ENCODE data around the gene GNPTG.

GNPTG gene

DNA sequence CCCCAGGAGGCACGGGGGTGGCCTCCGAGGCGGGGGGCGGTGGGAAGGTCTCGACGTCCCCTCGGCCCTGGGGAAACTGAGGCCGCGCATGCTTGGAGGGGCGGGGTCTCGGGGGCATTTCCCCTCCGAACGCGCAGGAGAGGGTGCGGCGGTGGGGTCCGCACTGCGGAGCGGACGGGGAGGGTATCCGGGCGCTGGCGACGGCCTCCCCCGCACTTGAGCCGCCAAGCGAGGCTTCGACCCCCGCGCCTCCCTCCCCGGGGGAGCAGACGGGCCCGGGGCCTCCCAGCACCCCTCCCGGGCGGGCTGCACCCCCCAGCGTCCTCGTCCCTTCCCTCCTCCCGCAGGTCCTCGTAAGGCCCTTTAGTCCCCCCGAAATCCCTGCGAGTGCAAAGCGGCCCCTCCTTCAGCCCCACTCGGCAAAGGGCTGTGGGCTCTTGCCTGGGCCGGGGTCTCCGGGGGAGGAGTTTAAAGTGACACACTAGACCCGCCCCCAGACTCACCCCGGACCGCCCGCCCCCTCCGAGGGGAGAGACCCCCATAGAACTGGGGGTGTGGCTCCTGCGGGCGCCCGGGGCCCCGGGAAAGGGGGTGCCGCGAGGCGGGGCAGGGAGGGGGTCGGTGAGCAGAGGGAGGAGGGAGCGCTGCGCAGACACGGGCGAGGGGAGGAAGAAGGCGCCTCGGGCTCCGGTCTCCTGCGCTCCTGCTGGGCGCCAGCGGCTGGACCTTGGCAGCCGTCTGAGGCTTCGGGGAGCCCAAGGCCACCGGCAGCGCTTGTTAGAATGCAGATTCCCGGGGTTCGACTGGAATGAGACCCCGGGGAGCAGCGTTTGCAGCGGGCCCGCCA is 17.7 kb upstream of the GNPTG start:
- no peaks in the 10 kb centered on the region for H3K36me3 Mint-ChIP-seq
- H3K4me1 Mint-ChIP-seq = peaks cover 6% of the 10 kb centered on the region
- no peaks in the 10 kb centered on the region for H3K9me3 Mint-ChIP-seq
- no peak overlapping the region for H3K27ac Mint-ChIP-seq
- DNase-seq (ENCODE audit: low spot score in 2 of 2) (peak in 1 of 2 donors; percentile 42), ATAC-seq (ENCODE audit: low read depth) (no peak)
- H3K27me3 Mint-ChIP-seq = no peaks in the 10 kb centered on the region
- peak overlapping the region; percentile 71 for H3K4me3 Mint-ChIP-seq

DNA sequence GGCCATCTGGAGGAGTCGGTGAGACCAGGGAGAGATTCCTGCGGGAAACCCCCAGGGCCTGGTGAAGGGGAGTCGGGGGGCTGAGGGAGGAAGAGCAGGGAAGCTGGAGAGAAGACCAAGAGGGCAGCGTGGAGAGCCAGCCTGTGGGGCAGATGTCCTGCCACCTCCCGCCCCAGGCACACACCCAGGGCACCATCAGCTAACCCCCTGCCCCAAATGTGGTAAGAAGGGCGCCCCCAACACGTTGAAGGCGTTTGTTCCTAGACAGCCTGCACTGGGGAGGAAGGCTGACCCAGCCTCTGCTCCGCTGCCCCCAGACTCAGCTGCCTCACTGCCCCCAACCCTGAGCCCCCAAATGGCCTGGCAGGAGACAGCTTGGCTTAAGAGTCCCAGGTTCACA is 17.0 kb upstream of the GNPTG start:
- H3K27me3 Mint-ChIP-seq = no peaks in the 10 kb centered on the region

DNA sequence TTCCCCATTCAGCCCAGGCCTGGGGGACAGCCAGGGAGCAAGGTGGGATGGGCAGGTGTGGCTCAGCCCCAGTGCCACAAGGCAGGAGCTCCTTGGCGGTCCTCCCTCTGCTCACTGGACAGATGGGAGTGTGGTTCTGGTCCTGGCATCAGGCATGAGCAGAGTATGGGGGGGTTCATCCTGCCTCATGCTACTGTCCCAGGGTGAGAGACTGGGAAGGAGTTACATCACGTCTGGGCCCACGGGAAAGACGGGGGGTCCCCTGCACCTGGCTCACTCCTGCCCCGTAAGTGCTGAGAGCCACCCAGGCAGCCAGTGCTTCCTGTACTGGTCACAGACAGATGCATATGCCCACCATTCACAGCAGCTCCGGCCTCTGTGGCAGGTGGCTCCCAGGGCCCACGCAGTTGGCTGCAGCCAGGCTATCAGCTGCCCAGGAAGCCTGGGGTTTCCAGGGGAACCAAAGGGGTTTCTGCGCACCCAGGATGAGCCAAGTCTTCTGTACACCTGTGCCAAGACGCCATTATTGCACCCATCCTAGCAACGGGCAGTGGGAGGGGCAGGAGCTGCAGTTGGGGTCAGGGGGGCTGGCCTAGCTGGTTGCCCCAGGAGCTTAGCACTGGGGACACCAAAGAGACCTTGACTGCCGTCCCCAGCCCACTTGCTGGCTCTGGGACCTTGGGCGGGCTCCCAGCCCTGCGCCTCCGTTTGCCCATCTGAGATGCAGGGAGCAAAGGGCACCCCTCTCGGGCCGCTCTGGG is 16.3 kb upstream of the GNPTG start:
- peak; percentile 4 for ATAC-seq (ENCODE audit: low read depth)
- peak in 1 of 2 donors; percentile 35 for DNase-seq (ENCODE audit: low spot score in 2 of 2)
- Mint-ChIP-seq H3K27me3 (no peaks in the 10 kb centered on the region), H3K9me3 (no peaks in the 10 kb centered on the region), H3K4me3 (peak overlapping the region; percentile 71), H3K27ac (peak overlapping the region; percentile 41), H3K4me1 (peaks cover 6% of the 10 kb centered on the region), H3K36me3 (no peaks in the 10 kb centered on the region)

More for the DNA sequence above, 17.0 kb upstream of the GNPTG start:
- peak overlapping the region; percentile 41 for H3K27ac Mint-ChIP-seq
- H3K9me3 Mint-ChIP-seq = no peaks in the 10 kb centered on the region
- ATAC-seq (ENCODE audit: low read depth) (no peak), DNase-seq (ENCODE audit: low spot score in 2 of 2) (peak in 1 of 2 donors; percentile 44)
- peak overlapping the region; percentile 71 for H3K4me3 Mint-ChIP-seq
- H3K4me1 Mint-ChIP-seq = peaks cover 6% of the 10 kb centered on the region
- no peaks in the 10 kb centered on the region for H3K36me3 Mint-ChIP-seq

DNA sequence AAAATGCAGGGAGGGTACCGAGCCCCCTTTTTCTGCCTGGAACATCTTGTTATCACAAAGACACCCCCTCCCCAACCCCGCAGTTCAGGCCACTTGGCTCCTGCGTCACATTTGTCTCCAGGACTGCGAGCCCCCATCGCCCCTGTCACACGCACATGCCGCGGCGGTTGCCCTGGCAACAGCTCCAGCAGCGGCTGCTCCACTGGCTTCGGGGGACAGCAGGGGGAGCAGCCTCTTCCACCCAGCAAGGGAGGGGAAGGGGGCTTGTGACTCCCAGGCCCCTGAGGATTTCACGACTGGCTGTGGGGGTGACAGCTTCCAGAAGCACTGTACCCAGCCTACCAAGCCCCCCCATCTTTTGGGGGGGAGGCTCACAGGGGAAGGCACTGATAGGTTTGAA is 15.7 kb upstream of the GNPTG start:
- H3K9me3 Mint-ChIP-seq = no peaks in the 10 kb centered on the region
- DNase-seq (ENCODE audit: low spot score in 2 of 2) (peak in 1 of 2 donors; percentile 33), ATAC-seq (ENCODE audit: low read depth) (no peak)
- peaks cover 8% of the 10 kb centered on the region for H3K4me1 Mint-ChIP-seq
- no peaks in the 10 kb centered on the region for H3K27me3 Mint-ChIP-seq
- no peak overlapping the region for H3K27ac Mint-ChIP-seq
- peak overlapping the region; percentile 11 for H3K4me3 Mint-ChIP-seq
- no peaks in the 10 kb centered on the region for H3K36me3 Mint-ChIP-seq

DNA sequence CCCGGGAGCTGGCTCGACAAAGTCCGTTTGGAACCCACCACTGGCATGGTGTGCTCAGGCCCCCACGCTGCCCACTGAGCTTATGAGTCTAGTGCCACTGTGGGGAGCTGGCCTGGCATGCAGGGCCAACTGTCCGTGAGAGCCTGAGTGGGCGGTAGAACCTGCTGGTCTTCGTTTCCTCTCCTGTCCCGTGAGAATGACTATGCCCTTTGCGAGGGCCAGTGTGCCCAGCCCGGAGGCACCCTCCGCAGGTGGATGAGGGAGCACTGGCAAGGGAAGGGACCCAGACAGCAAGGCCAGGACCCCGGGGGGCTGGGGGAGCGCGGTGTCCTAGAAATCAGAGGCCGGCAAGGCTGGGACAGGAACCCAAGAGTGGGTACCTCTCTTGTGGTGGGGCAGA is 15.1 kb upstream of the GNPTG start:
- peaks cover 8% of the 10 kb centered on the region for H3K4me1 Mint-ChIP-seq
- ATAC-seq (ENCODE audit: low read depth) (no peak), DNase-seq (ENCODE audit: low spot score in 2 of 2) (peak in 1 of 2 donors; percentile 22)
- peak overlapping the region; percentile 14 for H3K27ac Mint-ChIP-seq
- no peak overlapping the region for H3K4me3 Mint-ChIP-seq
- no peaks in the 10 kb centered on the region for H3K9me3 Mint-ChIP-seq
- H3K27me3 Mint-ChIP-seq = no peaks in the 10 kb centered on the region
- no peaks in the 10 kb centered on the region for H3K36me3 Mint-ChIP-seq

DNA sequence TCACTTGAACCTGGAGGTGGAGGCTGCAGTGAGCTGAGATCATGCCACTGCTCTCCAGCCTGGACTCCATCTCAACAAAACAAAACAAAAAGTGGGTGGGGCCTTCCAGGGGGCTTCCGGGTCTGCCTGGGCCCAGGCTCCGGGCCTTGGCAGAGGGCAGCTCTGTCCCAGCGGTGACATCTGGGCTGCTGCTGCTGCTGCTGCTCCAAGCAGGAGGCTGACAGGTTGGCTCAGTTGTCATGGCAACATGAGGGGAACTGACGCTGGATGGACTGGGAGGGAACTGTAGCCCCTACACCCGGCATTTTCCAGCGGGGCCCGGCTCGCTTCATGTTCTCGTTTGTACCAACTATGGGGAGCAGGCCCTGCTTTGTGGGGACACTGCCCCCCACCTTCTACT is 14.2 kb upstream of the GNPTG start:
- H3K36me3 Mint-ChIP-seq = no peaks in the 10 kb centered on the region
- ATAC-seq (ENCODE audit: low read depth) (no peak), DNase-seq (ENCODE audit: low spot score in 2 of 2) (peak in 1 of 2 donors; percentile 20)
- H3K27ac Mint-ChIP-seq = no peak overlapping the region
- H3K4me1 Mint-ChIP-seq = peaks cover 11% of the 10 kb centered on the region
- no peak overlapping the region for H3K4me3 Mint-ChIP-seq
- no peaks in the 10 kb centered on the region for H3K27me3 Mint-ChIP-seq
- no peaks in the 10 kb centered on the region for H3K9me3 Mint-ChIP-seq

DNA sequence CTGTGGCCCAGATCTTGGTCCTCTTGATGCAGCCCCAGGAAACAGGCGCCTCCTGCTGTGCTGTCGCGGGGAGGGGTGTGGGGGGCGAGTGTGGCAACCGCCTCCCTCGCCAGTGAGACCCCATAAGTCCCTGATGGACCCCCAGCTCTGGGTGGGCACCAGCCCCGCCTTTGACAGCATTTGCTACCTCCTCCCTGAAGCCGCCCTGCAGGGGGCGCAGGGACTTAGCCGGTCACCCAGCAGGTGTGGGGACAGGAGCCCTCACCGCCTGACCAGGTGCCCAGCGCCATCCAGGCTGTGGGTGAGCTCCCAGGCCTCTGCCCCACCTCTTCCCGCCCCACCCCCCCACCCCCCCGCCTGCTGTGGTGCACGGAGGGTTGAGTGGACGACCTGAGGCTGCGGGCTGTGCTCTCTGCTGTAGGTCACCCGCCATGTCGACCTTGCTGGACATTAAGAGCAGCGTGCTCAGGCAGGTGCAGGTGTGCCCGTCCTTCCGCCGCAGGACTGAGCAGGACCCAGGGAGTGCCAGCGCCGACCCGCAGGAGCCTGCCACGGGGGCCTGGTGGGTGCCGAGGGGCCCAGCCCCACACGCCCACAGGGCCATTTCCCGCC is 13.5 kb upstream of the GNPTG start:
- peaks cover 2% of the 10 kb centered on the region for H3K36me3 Mint-ChIP-seq
- H3K27ac Mint-ChIP-seq = no peak overlapping the region
- ATAC-seq (ENCODE audit: low read depth) (no peak), DNase-seq (ENCODE audit: low spot score in 2 of 2) (peak in 1 of 2 donors; percentile 50)
- H3K27me3 Mint-ChIP-seq = no peaks in the 10 kb centered on the region
- H3K4me1 Mint-ChIP-seq = peaks cover 18% of the 10 kb centered on the region
- H3K4me3 Mint-ChIP-seq = no peak overlapping the region
- no peaks in the 10 kb centered on the region for H3K9me3 Mint-ChIP-seq

DNA sequence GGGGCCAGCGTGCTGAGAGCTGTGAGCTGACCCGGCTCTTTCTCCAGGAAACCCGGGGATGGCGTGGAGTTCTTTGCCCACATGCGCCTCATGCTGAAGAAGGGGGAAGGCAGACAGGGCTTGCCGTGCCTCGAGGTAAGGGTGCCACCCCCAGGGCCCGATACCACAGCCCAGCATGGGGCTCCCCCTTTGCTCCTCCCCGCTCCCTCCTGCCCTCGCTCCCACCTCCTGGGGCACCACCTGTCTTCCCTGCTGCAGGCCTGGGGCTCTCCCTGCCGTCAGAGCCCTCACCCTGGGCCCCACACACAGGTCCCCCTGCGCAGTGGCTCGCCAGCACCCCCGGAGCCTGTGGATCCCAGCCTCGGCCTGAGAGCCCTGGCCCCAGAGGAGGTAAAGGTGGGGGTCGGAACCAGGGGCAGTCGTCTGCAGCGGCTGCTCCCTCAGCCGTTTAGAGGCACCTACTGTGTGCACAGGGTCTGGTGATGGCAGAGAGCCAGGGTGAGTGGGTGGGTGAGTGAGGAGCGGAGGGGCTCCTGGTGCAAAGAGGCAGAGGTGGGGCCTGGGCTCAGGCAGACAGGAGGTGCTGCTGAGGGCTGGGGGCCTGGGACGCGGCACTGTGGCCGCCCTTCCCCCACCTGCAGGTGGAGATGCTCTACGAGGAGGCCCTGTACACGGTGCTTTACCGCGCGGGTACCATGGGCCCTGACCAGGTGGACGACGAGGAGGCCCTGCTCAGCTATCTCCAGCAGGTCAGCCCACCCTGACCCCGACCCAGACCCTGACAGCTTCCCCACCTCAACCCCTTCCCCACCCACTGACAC is 12.7 kb upstream of the GNPTG start:
- no peaks in the 10 kb centered on the region for H3K27me3 Mint-ChIP-seq
- ATAC-seq (ENCODE audit: low read depth) (no peak), DNase-seq (ENCODE audit: low spot score in 2 of 2) (peak in 1 of 2 donors; percentile 15)
- no peak overlapping the region for H3K27ac Mint-ChIP-seq
- peaks cover 20% of the 10 kb centered on the region for H3K4me1 Mint-ChIP-seq
- H3K36me3 Mint-ChIP-seq = peaks cover 3% of the 10 kb centered on the region
- H3K9me3 Mint-ChIP-seq = no peaks in the 10 kb centered on the region
- no peak overlapping the region for H3K4me3 Mint-ChIP-seq

DNA sequence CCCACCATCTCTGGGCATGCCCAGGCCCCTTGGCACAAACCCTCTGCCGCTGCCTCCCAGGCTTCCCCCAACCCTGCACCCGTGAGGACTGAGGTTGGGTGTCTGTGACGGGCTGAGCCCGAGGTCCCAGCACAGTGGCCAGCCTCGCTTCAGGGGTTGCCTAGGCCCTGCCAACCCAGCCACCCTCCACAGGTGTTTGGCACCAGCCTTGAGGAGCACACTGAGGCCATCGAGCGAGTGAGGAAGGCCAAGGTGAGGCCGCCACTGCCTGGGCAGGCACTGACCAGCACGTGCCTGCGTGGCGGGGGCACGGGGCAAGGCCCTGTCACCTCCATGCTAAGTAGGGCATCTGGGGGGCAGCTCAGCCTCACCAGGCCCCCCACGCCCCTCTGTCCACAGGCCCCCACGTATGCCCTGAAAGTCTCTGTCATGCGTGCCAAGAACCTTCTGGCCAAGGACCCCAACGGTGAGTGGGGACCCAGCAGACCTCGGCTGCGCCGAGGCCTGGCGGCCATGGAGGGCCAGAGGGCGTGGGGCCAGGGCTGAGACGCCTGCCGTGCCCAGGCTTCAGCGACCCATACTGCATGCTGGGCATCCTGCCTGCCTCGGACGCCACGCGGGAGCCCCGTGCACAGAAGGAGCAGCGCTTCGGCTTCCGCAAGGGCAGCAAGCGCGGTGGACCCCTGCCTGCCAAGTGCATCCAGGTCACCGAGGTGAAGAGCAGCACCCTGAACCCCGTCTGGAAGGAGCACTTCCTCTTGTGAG is 10.8 kb upstream of the GNPTG start:
- no peaks in the 10 kb centered on the region for H3K27me3 Mint-ChIP-seq
- peak overlapping the region; percentile 17 for H3K27ac Mint-ChIP-seq
- H3K36me3 Mint-ChIP-seq = peaks cover 3% of the 10 kb centered on the region

DNA sequence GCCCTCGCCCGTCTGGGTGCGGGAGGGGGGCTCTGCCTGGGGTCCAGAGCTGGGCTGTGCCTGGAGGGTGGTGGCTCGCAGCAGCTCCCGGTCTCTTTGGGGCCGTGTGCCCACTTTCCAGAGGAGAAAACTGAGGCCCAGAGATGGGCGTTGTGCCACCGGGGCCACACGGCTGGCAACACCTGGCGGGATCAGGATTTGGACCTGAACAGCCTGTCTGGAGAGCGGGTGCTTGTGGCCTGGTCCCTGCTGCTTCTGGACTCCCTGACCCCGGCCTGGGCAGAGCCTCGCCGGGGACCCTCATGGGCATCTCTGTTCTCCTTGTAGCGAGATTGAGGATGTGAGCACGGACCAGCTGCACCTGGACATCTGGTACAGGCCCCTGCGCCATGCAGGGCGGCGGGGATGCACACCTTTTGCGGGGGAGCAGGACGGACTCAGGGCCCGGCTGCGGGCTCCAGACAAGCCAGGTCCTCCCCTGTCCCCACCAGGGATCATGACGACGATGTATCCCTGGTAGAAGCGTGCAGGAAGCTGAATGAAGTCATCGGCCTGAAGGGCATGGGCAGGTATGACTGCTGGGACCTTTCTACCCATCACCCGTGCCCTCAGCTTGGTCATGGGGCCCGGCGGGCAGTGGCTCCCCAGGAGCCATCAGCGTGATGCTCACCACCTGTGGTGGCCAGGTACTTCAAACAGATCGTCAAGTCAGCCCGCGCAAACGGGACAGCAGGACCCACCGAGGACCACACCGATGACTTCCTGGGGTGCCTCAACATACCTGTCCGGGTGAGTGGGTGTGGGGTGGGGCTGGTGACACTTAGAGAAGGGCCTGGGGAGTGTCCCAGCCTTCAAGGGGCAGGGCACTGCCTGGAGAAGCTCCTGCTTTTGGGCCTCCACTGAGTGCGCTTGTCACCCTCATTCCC is 10.0 kb upstream of the GNPTG start:
- peaks cover 3% of the 10 kb centered on the region for H3K36me3 Mint-ChIP-seq
- no peak for ATAC-seq (ENCODE audit: low read depth)
- H3K9me3 Mint-ChIP-seq = no peaks in the 10 kb centered on the region
- H3K27ac Mint-ChIP-seq = peak overlapping the region; percentile 73
- no peaks in the 10 kb centered on the region for H3K27me3 Mint-ChIP-seq
- peaks cover 17% of the 10 kb centered on the region for H3K4me1 Mint-ChIP-seq
- no peak for DNase-seq (ENCODE audit: low spot score in 2 of 2)
- peak overlapping the region; percentile 49 for H3K4me3 Mint-ChIP-seq

More for the DNA sequence above, 10.8 kb upstream of the GNPTG start:
- Mint-ChIP-seq H3K4me3 (peak overlapping the region; percentile 32), H3K9me3 (no peaks in the 10 kb centered on the region), H3K4me1 (peaks cover 17% of the 10 kb centered on the region)
- ATAC-seq (ENCODE audit: low read depth) (no peak), DNase-seq (ENCODE audit: low spot score in 2 of 2) (peak in 1 of 2 donors; percentile 19)

DNA sequence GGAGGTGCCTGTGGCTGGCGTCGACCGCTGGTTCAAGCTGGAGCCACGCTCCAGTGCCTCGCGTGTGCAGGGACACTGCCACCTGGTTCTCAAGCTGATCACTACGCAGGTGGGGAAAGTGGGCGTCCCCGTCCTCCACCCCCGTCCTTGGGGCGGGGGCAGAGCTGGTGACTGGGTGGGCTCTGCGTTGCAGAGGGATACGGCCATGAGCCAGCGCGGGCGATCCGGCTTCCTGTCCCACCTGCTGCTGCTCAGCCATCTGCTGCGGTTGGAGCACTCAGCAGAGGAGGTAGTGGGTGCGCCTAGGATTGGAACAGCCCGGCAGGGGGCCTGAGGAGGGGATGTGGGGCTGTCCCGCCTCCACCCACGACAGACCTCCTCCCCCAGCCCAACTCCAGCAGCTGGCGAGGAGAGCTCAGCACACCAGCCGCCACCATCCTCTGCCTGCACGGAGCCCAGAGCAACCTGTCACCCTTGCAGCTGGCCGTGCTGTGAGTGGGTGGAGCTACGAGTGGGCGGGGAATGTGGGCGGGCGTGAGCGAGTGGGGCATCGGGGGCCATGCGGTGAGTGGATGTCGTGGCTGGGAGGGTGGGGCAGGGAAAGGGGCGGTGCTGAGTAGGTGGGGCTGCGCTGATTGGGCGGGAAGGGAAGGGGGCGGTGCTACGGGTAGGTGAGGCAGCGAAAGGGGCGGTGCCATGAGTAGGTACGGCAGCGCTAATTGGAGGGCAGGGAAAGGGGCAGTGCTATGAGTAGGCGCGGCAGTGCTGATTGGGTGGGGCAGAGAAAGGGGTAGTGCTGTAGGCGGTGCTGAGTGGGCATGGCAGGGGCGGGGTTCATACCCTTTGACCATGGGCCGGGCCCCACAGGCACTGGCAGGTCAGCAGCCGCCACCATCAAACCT is 9.0 kb upstream of the GNPTG start:
- ATAC-seq (ENCODE audit: low read depth) = peak; percentile 78
- Mint-ChIP-seq H3K4me3 (peak overlapping the region; percentile 49), H3K4me1 (peaks cover 17% of the 10 kb centered on the region), H3K36me3 (peaks cover 5% of the 10 kb centered on the region), H3K9me3 (no peaks in the 10 kb centered on the region), H3K27ac (peak overlapping the region; percentile 73), H3K27me3 (no peaks in the 10 kb centered on the region)
- peak; percentile 92 to 97 for DNase-seq (ENCODE audit: low spot score in 2 of 2)

Measured in memory B cell (primary cell).